Measurements from ENCODE around the gene ALPK3.

DNA sequence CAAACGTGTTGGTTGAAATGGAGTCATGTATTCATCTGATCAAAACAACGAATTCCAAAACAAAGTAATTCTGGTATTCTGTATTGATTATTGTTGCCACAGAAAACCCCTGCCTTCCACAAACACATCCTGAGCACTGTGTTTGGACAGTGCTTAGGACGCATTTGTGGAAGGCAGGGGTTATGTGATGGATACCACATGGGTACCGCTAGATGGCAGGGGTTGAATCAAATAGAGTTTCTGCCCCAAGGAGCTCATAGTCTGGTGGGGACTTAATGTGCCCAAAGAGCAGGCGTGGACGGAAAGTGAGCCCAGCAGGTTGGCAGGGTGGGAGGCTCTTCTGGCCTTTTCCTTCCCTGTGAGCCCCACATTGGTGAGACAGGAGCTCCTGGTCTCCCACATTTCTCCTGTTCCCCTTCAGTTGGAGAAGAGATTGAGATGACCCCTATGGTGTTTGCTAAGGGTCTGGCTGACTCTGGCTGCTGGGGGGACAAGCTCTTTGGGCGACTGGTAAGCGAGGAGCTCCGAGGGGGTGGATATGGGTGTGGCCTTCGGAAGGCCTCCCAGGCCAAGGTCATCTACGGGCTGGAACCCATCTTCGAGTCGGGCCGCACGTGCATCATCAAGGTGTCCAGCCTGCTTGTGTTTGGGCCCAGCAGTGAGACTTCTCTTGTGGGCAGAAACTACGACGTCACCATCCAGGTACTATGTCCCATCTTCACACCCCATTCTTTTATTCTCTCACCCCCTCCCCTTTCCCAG lies 45.2 kb downstream of the ALPK3 start:
- TF ChIP-seq RAD21 (IDR thresholded peaks at IDR 0.05; ENCODE audit: low read depth) = no peak
- TF ChIP-seq TAF1 (IDR thresholded peaks at IDR 0.05; ENCODE audit: low read depth) = no peak
- TF ChIP-seq MAX (IDR thresholded peaks at IDR 0.05) = no peak
- no peak for TF ChIP-seq EP300 (IDR thresholded peaks at IDR 0.05; ENCODE audit: borderline replicate concordance)
- no peak for TF ChIP-seq TCF12 (IDR thresholded peaks at IDR 0.05; ENCODE audit: low read depth)
- no peak for TF ChIP-seq CREB1 (IDR thresholded peaks at IDR 0.05; ENCODE audit: low read depth)
- TF ChIP-seq, protein P1, sequence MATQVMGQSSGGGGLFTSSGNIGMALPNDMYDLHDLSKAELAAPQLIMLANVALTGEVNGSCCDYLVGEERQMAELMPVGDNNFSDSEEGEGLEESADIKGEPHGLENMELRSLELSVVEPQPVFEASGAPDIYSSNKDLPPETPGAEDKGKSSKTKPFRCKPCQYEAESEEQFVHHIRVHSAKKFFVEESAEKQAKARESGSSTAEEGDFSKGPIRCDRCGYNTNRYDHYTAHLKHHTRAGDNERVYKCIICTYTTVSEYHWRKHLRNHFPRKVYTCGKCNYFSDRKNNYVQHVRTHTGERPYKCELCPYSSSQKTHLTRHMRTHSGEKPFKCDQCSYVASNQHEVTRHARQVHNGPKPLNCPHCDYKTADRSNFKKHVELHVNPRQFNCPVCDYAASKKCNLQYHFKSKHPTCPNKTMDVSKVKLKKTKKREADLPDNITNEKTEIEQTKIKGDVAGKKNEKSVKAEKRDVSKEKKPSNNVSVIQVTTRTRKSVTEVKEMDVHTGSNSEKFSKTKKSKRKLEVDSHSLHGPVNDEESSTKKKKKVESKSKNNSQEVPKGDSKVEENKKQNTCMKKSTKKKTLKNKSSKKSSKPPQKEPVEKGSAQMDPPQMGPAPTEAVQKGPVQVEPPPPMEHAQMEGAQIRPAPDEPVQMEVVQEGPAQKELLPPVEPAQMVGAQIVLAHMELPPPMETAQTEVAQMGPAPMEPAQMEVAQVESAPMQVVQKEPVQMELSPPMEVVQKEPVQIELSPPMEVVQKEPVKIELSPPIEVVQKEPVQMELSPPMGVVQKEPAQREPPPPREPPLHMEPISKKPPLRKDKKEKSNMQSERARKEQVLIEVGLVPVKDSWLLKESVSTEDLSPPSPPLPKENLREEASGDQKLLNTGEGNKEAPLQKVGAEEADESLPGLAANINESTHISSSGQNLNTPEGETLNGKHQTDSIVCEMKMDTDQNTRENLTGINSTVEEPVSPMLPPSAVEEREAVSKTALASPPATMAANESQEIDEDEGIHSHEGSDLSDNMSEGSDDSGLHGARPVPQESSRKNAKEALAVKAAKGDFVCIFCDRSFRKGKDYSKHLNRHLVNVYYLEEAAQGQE (IDR thresholded peaks at IDR 0.05; ENCODE audit: low read depth) = no peak
- TF ChIP-seq YY1 (IDR thresholded peaks at IDR 0.05; ENCODE audit: low read depth) = no peak
- TF ChIP-seq FOXM1 (IDR thresholded peaks at IDR 0.05; ENCODE audit: borderline replicate concordance, low read depth) = no peak
- TF ChIP-seq ZBTB7A (IDR thresholded peaks at IDR 0.05; ENCODE audit: low read depth) = no peak
- no peak for TF ChIP-seq NFIC (IDR thresholded peaks at IDR 0.05)
- no peak for TF ChIP-seq CEBPB (IDR thresholded peaks at IDR 0.05)
- no peak for TF ChIP-seq TEAD4 (IDR thresholded peaks at IDR 0.05)

Measured in Ishikawa (cell line).